ENCODE measurements around the gene ARSG. TPM values are rescaled to one million over a fixed set of nuclear protein-coding genes. Genes with fewer than 3 reads are reported as not detected.

ARSG gene
- total and polyA plus RNA-seq, 9 of the 15 experiments (the other 6 are each of a cell fraction or from before 2014, with no cell fraction given), result 1.0 to 5.6 (median 1.8) TPM

- no TSS peak for BruUV-seq (replicated peaks)
- Histone ChIP-seq H3K9ac (ENCODE audit: insufficient read depth in 1 of 2, low read depth in 2 of 2, low read length in 2 of 2) (no peak overlapping the region), H3K9me1 (ENCODE audit: control insufficient read depth, insufficient read depth, low read length) (no peaks in the 10 kb centered on the region), H3K4me2 (ENCODE audit: insufficient read depth, low read length) (no peak overlapping the region), H4K20me1 (replicated peaks; ENCODE audit: control insufficient read depth, insufficient read depth, low read length) (no peaks in the 10 kb centered on the region), H2AFZ (ENCODE audit: low read depth, low read length) (no peak overlapping the region), H3K27me3 (ENCODE audit: control insufficient read depth in 2 of 2, insufficient read depth in 2 of 2, low read length in 2 of 2) (peaks cover 13 to 32% of the 10 kb centered on the region in 2 experiments; a peak in 4 of 5 replicates), H3K9me3 (replicated peaks; ENCODE audit: control insufficient read depth, insufficient read depth, low read depth, low read length) (no peaks in the 10 kb centered on the region; the same call in 1 of the 2 replicates), H3K4me3 (no peak overlapping the region), H3K4me1 (replicated peaks in 1 of 2; ENCODE audit: control insufficient read depth in 2 of 2, insufficient read depth in 2 of 2, low read length in 2 of 2) (no peaks in the 10 kb centered on the region), H3K36me3 (ENCODE audit: control insufficient read depth, insufficient read depth, low read length) (no peaks in the 10 kb centered on the region), H3K27ac (ENCODE audit: extremely low read depth, low read depth, low read length) (no peak overlapping the region), H3K79me2 (ENCODE audit: control insufficient read depth, insufficient read depth, low read length) (no peaks in the 10 kb centered on the region)
- in situ Hi-C loops (cut with MboI) (no loop called here), intact Hi-C loops (cut with micrococcal nuclease) (no loop called here)
- POLR2A ChIA-PET, result interaction anchor here (1.1 kb wide), 1 partner anchor 13 kb away, joined by 3 read pairs; no protein-coding TSS in a partner anchor
- CTCF ChIA-PET (ENCODE audit: low intra/inter-chr PET ratio), result no interaction called here
- TF ChIP-seq ARHGAP35 (IDR thresholded peaks at IDR 0.05; ENCODE audit: partially characterized antibody) (no peak), HDAC6 (IDR thresholded peaks at IDR 0.05; ENCODE audit: low read depth, low read length) (no peak), POLR2AphosphoS2 (IDR thresholded peaks at IDR 0.05; ENCODE audit: low read length) (no peak), ZNF395 (CRISPR knock-in tag; IDR thresholded peaks at IDR 0.05) (no peak), CCNT2 (IDR thresholded peaks at IDR 0.05; ENCODE audit: borderline replicate concordance, extremely low read depth, insufficient read length, low read depth, low read length) (no peak), STAT6 (CRISPR knock-in tag; IDR thresholded peaks at IDR 0.05) (no peak), SMARCA4 (IDR thresholded peaks at IDR 0.05) (no peak), ATF1 (CRISPR knock-in tag; IDR thresholded peaks at IDR 0.05) (no peak), ATF1 (tag; IDR thresholded peaks at IDR 0.05) (no peak)
- no peak for FAIRE-seq
- DNase-seq (ENCODE audit: extremely low read depth in 1 of 4, low spot score in 3 of 4), result no peak
- 0% methylated on average over 9 of the region's 9 CpGs for WGBS (ENCODE audit: insufficient coverage, low coverage, missing lambda C conversion rate)
- no peak for ATAC-seq
These were observed 43.1 kb downstream of the ARSG start for GRCh38 chr17:68334393-68334792.
